Measurements from ENCODE around the gene CCSER1.

GRCh38 chr4:90730752-90731151, 603.6 kb downstream of the CCSER1 start:
- no peak for TF ChIP-seq CTCF (IDR thresholded peaks at IDR 0.05; ENCODE audit: low read depth, low read length, poor library complexity, severe bottlenecking)
- no peak for TF ChIP-seq EZH2phosphoT487 (IDR thresholded peaks at IDR 0.05; ENCODE audit: borderline replicate concordance, low read length)
